Measurements from ENCODE around the gene SPAG17. TPM values are rescaled to one million over a fixed set of nuclear protein-coding genes. Genes with fewer than 3 reads are reported as not detected.

Gene SPAG17
- total RNA-seq, 1 experiment from 2014 or later, result not detected

DNA sequence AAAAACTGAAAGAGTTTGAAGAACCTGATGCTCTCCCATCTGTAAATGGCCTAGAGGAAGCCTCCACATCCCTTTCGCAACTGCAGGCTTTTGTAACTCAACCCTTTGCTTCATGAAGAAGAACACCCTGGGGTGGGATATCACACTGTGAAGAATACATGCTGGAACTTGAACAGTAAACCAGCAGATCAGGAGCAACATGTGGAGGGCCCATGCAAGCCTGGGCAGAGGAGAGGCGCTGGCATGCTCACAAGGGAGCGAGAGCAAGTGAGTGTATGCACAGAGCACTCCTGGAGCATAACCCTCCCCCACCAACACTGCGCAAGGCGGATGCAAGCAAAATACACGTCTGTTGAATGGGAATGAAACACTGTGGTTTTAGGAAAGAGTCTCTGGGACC lies 24.6 kb upstream of the SPAG17 start:
- DNase-seq (ENCODE audit: low read depth, low spot score), result no peak
- no peak for ATAC-seq
- intact Hi-C loops (cut with micrococcal nuclease), result no loop called here

More for the DNA sequence above, 24.6 kb upstream of the SPAG17 start:
- Histone ChIP-seq H3K9ac (ENCODE audit: low read length) (no peak overlapping the region), H3K4me2 (ENCODE audit: low read length) (no peak overlapping the region), H3K4me1 (ENCODE audit: control insufficient read depth in 1 of 2, insufficient read depth in 2 of 2, low read length in 2 of 2) (no peaks in the 10 kb centered on the region), H2AFZ (ENCODE audit: low read depth, low read length, poor library complexity, severe bottlenecking) (no peak overlapping the region), H3K36me3 (ENCODE audit: control insufficient read depth in 1 of 2, insufficient read depth in 2 of 2, low read length in 2 of 2) (no peaks in the 10 kb centered on the region), H3K27ac (ENCODE audit: low read depth, low read length) (no peak overlapping the region), H3K27me3 (ENCODE audit: insufficient read depth, low read length) (no peaks in the 10 kb centered on the region), H3K79me2 (ENCODE audit: insufficient read depth, low read length) (no peaks in the 10 kb centered on the region), H4K20me1 (ENCODE audit: insufficient read depth) (no peaks in the 10 kb centered on the region), H3K9me3 (ENCODE audit: control insufficient read depth in 1 of 2, insufficient read depth in 1 of 2, low read depth in 1 of 2, low read length in 2 of 2) (no peaks in the 10 kb centered on the region), H3K9me2 (ENCODE audit: insufficient read depth) (no peaks in the 10 kb centered on the region), H3K4me3 (replicated peaks in 1 of 2; ENCODE audit: low read depth in 1 of 2, low read length in 2 of 2) (no peak overlapping the region)
- no TSS peak for BruUV-seq (replicated peaks)
- RAD21 ChIA-PET (ENCODE audit: low non-redundant PET in 1 of 2, low total read pairs in 2 of 2, uncharacterized antibody in 2 of 2, unreplicated experiment in 2 of 2), result no interaction called here
- CTCF ChIA-PET, result no interaction called here
- no peak for TF ChIP-seq SP1 (IDR thresholded peaks at IDR 0.05; ENCODE audit: low read depth)
- TF ChIP-seq, protein P1, sequence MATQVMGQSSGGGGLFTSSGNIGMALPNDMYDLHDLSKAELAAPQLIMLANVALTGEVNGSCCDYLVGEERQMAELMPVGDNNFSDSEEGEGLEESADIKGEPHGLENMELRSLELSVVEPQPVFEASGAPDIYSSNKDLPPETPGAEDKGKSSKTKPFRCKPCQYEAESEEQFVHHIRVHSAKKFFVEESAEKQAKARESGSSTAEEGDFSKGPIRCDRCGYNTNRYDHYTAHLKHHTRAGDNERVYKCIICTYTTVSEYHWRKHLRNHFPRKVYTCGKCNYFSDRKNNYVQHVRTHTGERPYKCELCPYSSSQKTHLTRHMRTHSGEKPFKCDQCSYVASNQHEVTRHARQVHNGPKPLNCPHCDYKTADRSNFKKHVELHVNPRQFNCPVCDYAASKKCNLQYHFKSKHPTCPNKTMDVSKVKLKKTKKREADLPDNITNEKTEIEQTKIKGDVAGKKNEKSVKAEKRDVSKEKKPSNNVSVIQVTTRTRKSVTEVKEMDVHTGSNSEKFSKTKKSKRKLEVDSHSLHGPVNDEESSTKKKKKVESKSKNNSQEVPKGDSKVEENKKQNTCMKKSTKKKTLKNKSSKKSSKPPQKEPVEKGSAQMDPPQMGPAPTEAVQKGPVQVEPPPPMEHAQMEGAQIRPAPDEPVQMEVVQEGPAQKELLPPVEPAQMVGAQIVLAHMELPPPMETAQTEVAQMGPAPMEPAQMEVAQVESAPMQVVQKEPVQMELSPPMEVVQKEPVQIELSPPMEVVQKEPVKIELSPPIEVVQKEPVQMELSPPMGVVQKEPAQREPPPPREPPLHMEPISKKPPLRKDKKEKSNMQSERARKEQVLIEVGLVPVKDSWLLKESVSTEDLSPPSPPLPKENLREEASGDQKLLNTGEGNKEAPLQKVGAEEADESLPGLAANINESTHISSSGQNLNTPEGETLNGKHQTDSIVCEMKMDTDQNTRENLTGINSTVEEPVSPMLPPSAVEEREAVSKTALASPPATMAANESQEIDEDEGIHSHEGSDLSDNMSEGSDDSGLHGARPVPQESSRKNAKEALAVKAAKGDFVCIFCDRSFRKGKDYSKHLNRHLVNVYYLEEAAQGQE (IDR thresholded peaks at IDR 0.05; ENCODE audit: low read depth), result no peak
- no peak for TF ChIP-seq EZH2 (IDR thresholded peaks at IDR 0.05)
- no peak for TF ChIP-seq JUND (IDR thresholded peaks at IDR 0.05)
- TF ChIP-seq EGR1 (IDR thresholded peaks at IDR 0.05; ENCODE audit: low read depth), result no peak
- TF ChIP-seq POLR2AphosphoS5 (IDR thresholded peaks at IDR 0.05; ENCODE audit: low read depth, low read length), result no peak
- TF ChIP-seq, protein P2, sequence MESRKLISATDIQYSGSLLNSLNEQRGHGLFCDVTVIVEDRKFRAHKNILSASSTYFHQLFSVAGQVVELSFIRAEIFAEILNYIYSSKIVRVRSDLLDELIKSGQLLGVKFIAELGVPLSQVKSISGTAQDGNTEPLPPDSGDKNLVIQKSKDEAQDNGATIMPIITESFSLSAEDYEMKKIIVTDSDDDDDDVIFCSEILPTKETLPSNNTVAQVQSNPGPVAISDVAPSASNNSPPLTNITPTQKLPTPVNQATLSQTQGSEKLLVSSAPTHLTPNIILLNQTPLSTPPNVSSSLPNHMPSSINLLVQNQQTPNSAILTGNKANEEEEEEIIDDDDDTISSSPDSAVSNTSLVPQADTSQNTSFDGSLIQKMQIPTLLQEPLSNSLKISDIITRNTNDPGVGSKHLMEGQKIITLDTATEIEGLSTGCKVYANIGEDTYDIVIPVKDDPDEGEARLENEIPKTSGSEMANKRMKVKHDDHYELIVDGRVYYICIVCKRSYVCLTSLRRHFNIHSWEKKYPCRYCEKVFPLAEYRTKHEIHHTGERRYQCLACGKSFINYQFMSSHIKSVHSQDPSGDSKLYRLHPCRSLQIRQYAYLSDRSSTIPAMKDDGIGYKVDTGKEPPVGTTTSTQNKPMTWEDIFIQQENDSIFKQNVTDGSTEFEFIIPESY (IDR thresholded peaks at IDR 0.05; ENCODE audit: extremely low read depth, insufficient replicate concordance, low read length), result no peak
- TF ChIP-seq, protein P3, sequence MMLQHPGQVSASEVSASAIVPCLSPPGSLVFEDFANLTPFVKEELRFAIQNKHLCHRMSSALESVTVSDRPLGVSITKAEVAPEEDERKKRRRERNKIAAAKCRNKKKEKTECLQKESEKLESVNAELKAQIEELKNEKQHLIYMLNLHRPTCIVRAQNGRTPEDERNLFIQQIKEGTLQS (IDR thresholded peaks at IDR 0.05), result no peak
- no peak for TF ChIP-seq ZNF274 (IDR thresholded peaks at IDR 0.05; ENCODE audit: low read depth, low read length)
- POLR2A ChIA-PET, result no interaction called here

All from HCT116 (cell line).